Measurements from ENCODE around the gene CAPN14.

- TF ChIP-seq CTCF (IDR thresholded peaks at IDR 0.05) (no peak), POLR2A (IDR thresholded peaks at IDR 0.05) (no peak)
Observed at GRCh38 chr2:31217465-31218200, at the start of gene CAPN14.

All from lower leg skin (tissue), 3 donors.